ENCODE results near the gene PSMD12. TPM values are rescaled to one million over a fixed set of nuclear protein-coding genes. Genes with fewer than 3 reads are reported as not detected.
A peak's percentile ranks its signal among the peaks of the same experiment; 100 is the strongest.
"Not testable (repeated sequence)": the region's sequence is repeated elsewhere in the genome, so short reads cannot be mapped to it uniquely, and the experiment has no call there.

The PSMD12 gene
- total RNA-seq, 1 donor from 2014 or later: 48.6 TPM

GRCh38 chr17:67326440-67326839, 39.9 kb downstream of the PSMD12 start:
- H3K9me3 Mint-ChIP-seq (ENCODE audit: low read depth): peaks cover 12% of the 10 kb centered on the region
- no peak overlapping the region for H3K4me3 Mint-ChIP-seq (ENCODE audit: low read depth)
- no peak for TF ChIP-seq CTCF (IDR thresholded peaks at IDR 0.05; ENCODE audit: unreplicated experiment)
- DNase-seq (ENCODE audit: low spot score, unreplicated experiment): no peak
- no peak overlapping the region for H3K27ac Mint-ChIP-seq
- H3K27me3 Mint-ChIP-seq: peaks cover 6% of the 10 kb centered on the region
- peaks cover 3% of the 10 kb centered on the region for H3K4me1 Mint-ChIP-seq (ENCODE audit: low read depth)
- H3K36me3 Mint-ChIP-seq (ENCODE audit: insufficient read depth): no peaks in the 10 kb centered on the region

- H3K4me3 Mint-ChIP-seq (ENCODE audit: low read depth): no peak overlapping the region
- peaks cover 3% of the 10 kb centered on the region for H3K4me1 Mint-ChIP-seq (ENCODE audit: low read depth)
- H3K27me3 Mint-ChIP-seq: no peaks in the 10 kb centered on the region
- H3K36me3 Mint-ChIP-seq (ENCODE audit: insufficient read depth): no peaks in the 10 kb centered on the region
- H3K9me3 Mint-ChIP-seq (ENCODE audit: low read depth): peaks cover 12% of the 10 kb centered on the region
- TF ChIP-seq CTCF (IDR thresholded peaks at IDR 0.05; ENCODE audit: unreplicated experiment): no peak
- H3K27ac Mint-ChIP-seq: no peak overlapping the region
- no peak for DNase-seq (ENCODE audit: low spot score, unreplicated experiment)
These were observed 42.0 kb downstream of the PSMD12 start for GRCh38 chr17:67324330-67324729.

GRCh38 chr17:67323445-67323844, 42.9 kb downstream of the PSMD12 start:
- no peak for DNase-seq (ENCODE audit: low spot score, unreplicated experiment)
- Mint-ChIP-seq H3K27ac (no peak overlapping the region), H3K27me3 (no peaks in the 10 kb centered on the region), H3K4me1 (ENCODE audit: low read depth) (peaks cover 3% of the 10 kb centered on the region), H3K4me3 (ENCODE audit: low read depth) (no peak overlapping the region), H3K36me3 (ENCODE audit: insufficient read depth) (no peaks in the 10 kb centered on the region), H3K9me3 (ENCODE audit: low read depth) (peaks cover 8% of the 10 kb centered on the region)
- no peak for TF ChIP-seq CTCF (IDR thresholded peaks at IDR 0.05; ENCODE audit: unreplicated experiment)

- Mint-ChIP-seq H3K27ac (no peak overlapping the region), H3K4me3 (ENCODE audit: low read depth) (peak overlapping the region; percentile 21)
- DNase-seq (ENCODE audit: low spot score, unreplicated experiment): no peak
These were observed 44.2 kb downstream of the PSMD12 start for GRCh38 chr17:67322042-67322787.

GRCh38 chr17:67321486-67321885, 44.9 kb downstream of the PSMD12 start:
- not testable (repeated sequence) for H3K27me3 Mint-ChIP-seq; H3K36me3 Mint-ChIP-seq (ENCODE audit: insufficient read depth); DNase-seq (ENCODE audit: low spot score, unreplicated experiment); H3K9me3 Mint-ChIP-seq (ENCODE audit: low read depth); H3K27ac Mint-ChIP-seq; H3K4me1 Mint-ChIP-seq (ENCODE audit: low read depth); H3K4me3 Mint-ChIP-seq (ENCODE audit: low read depth)

More at GRCh38 chr17:67322042-67322787, 44.2 kb downstream of the PSMD12 start:
- Mint-ChIP-seq H3K36me3 (ENCODE audit: insufficient read depth) (no peaks in the 10 kb centered on the region), H3K4me1 (ENCODE audit: low read depth) (peaks cover 3% of the 10 kb centered on the region), H3K27me3 (no peaks in the 10 kb centered on the region), H3K9me3 (ENCODE audit: low read depth) (no peaks in the 10 kb centered on the region)
- TF ChIP-seq CTCF (IDR thresholded peaks at IDR 0.05; ENCODE audit: unreplicated experiment): no peak

- no peaks in the 10 kb centered on the region for H3K36me3 Mint-ChIP-seq (ENCODE audit: insufficient read depth)
- no peaks in the 10 kb centered on the region for H3K9me3 Mint-ChIP-seq (ENCODE audit: low read depth)
- H3K4me3 Mint-ChIP-seq (ENCODE audit: low read depth): no peak overlapping the region
- no peaks in the 10 kb centered on the region for H3K27me3 Mint-ChIP-seq
- no peak for DNase-seq (ENCODE audit: low spot score, unreplicated experiment)
- H3K27ac Mint-ChIP-seq: no peak overlapping the region
- TF ChIP-seq CTCF (IDR thresholded peaks at IDR 0.05; ENCODE audit: unreplicated experiment): no peak
- no peaks in the 10 kb centered on the region for H3K4me1 Mint-ChIP-seq (ENCODE audit: low read depth)
These were observed 49.6 kb downstream of the PSMD12 start for GRCh38 chr17:67316781-67317180.
